Smooth muscle cell (in vitro differentiated cells): ENCODE measurements around the gene TAS2R60. TPM values are rescaled to one million over a fixed set of nuclear protein-coding genes. Genes with fewer than 3 reads are reported as not detected.
"Not testable (repeated sequence)": the region's sequence is repeated elsewhere in the genome, so short reads cannot be mapped to it uniquely, and the experiment has no call there.

Experiments
- DNase-seq: peaks from one replicate; lab custom pipeline; 2025; ENCODE audit not compliant: unreplicated experiment; lab: John Stamatoyannopoulos, UW
- H2AFZ ChIP-seq: fragments of 200-600 bp; sonication (generic); 2 replicates; pipeline ENCODE4 v1.6.0; 2016; ENCODE audit warnings: antibody characterized with exemption, low read depth, mild to moderate bottlenecking
- H3F3A ChIP-seq: fragments of 200-600 bp; sonication (generic); 2 replicates; pipeline ENCODE4 v1.6.0; 2017; ENCODE audit warnings: antibody characterized with exemption, low read depth
- H3K27ac ChIP-seq: fragments of 200-600 bp; sonication (generic); 2 replicates; pipeline ENCODE4 v1.5.1; 2016; ENCODE audit warnings: low read depth, mild to moderate bottlenecking
- H3K27me3 ChIP-seq: fragments of 200-600 bp; sonication (generic); 2 replicates; pipeline ENCODE4 v1.6.1; 2016; ENCODE audit warnings: low read depth, mild to moderate bottlenecking
- H3K36me3 ChIP-seq: fragments of 200-600 bp; sonication (generic); 2 replicates; pipeline ENCODE4 v1.5.1; 2016; ENCODE audit warnings: low read depth
- H3K4me1 ChIP-seq: fragments of 200-600 bp; sonication (generic); 2 replicates; pipeline ENCODE4 v1.5.1; 2016; ENCODE audit warnings: low read depth
- H3K4me2 ChIP-seq: fragments of 200-600 bp; sonication (generic); 2 replicates; pipeline ENCODE4 v1.6.0; 2016; ENCODE audit warnings: mild to moderate bottlenecking
- H3K4me3 ChIP-seq: fragments of 200-600 bp; sonication (generic); 2 replicates; pipeline ENCODE4 v1.5.1; 2016; ENCODE audit warnings: mild to moderate bottlenecking
- H3K79me2 ChIP-seq: fragments of 200-600 bp; sonication (generic); 2 replicates; pipeline ENCODE4 v1.6.0; 2016; ENCODE audit warnings: low read depth, mild to moderate bottlenecking
- H3K9ac ChIP-seq: fragments of 200-600 bp; sonication (generic); 2 replicates; pipeline ENCODE4 v1.6.0; 2016; ENCODE audit warnings: low read depth
- H3K9me3 ChIP-seq: fragments of 200-600 bp; sonication (generic); replicated peaks from 2 replicates; pipeline ENCODE4 v1.5.1; 2016; ENCODE audit warnings: low read depth
- H4K20me1 ChIP-seq: fragments of 200-600 bp; sonication (generic); 2 replicates; pipeline ENCODE4 v1.6.0; 2016; ENCODE audit warnings: low read depth
- WGBS: methylation state at CpG from one replicate; pipeline ENCODE4 v1.1.7; 2016; ENCODE audit warnings: low lambda C conversion rate; 5-methylcytosine and 5-hydroxymethylcytosine counted together
- polyA plus RNA-seq: library from polyadenylated mRNA; unstranded; fragments of >200 nt; fragmentation: Nextera tagmentation; extraction: Ambion mirVana; gene quantifications from 2 replicates; pipeline ENCODE4 v1.2.1, GENCODE V29; 2016
- total RNA-seq: library from RNA; depleted of rRNA; stranded (reverse); fragments of >200 nt; gene quantifications from 2 replicates; pipeline ENCODE4 v1.2.3, GENCODE V29; 2014
- TF ChIP-seq, protein P1 (sequence below): fragments of 200-600 bp; sonication (generic); IDR thresholded peaks from 2 replicates; pipeline ENCODE4 v1.5.1; 2017; ENCODE audit warnings: borderline replicate concordance, mild to moderate bottlenecking, antibody characterized with exemption; ENCODE audit not compliant: insufficient read depth, poor library complexity, severe bottlenecking

The TAS2R60 gene
- total and polyA plus RNA-seq, 2 experiments from 2014 or later: not detected

- H3K79me2 ChIP-seq: no peaks in the 10 kb centered on the region
- TF ChIP-seq, protein P1, sequence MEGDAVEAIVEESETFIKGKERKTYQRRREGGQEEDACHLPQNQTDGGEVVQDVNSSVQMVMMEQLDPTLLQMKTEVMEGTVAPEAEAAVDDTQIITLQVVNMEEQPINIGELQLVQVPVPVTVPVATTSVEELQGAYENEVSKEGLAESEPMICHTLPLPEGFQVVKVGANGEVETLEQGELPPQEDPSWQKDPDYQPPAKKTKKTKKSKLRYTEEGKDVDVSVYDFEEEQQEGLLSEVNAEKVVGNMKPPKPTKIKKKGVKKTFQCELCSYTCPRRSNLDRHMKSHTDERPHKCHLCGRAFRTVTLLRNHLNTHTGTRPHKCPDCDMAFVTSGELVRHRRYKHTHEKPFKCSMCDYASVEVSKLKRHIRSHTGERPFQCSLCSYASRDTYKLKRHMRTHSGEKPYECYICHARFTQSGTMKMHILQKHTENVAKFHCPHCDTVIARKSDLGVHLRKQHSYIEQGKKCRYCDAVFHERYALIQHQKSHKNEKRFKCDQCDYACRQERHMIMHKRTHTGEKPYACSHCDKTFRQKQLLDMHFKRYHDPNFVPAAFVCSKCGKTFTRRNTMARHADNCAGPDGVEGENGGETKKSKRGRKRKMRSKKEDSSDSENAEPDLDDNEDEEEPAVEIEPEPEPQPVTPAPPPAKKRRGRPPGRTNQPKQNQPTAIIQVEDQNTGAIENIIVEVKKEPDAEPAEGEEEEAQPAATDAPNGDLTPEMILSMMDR: no peak
- no peak overlapping the region for H3K9ac ChIP-seq
- H4K20me1 ChIP-seq: no peaks in the 10 kb centered on the region
- H3K36me3 ChIP-seq: no peaks in the 10 kb centered on the region
- 98% methylated on average over 12 of the region's 12 CpGs for WGBS
- H3K27me3 ChIP-seq: no peaks in the 10 kb centered on the region
- H3K4me3 ChIP-seq: no peak overlapping the region
- no peaks in the 10 kb centered on the region for H3K4me1 ChIP-seq
- H2AFZ ChIP-seq: no peak overlapping the region
- H3K4me2 ChIP-seq: no peak overlapping the region
- H3K9me3 ChIP-seq: no peaks in the 10 kb centered on the region
- H3K27ac ChIP-seq: no peak overlapping the region
- no peaks in the 10 kb centered on the region for H3F3A ChIP-seq
- no peak for DNase-seq
These were observed 42.0 kb upstream of the TAS2R60 start for GRCh38 chr7:143401265-143401664.

DNA sequence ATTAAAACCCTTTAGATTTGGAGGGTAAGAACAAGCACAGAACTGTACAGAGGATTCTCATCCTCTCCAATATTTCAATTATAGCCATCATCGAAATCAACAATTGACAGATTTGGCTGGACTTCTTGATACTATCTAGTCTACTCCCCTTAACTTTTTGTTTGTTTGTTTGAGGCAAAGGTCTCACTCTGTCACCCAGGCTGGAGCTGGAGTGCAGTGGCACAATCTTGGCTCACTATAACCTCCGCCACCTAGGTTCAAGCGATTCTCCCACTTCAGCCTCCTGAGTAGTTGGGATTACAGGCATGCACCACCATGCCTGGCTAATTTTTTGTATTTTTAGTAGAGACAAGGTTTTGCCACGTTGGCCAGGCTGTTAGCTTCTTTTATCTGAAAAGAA, 41.0 kb upstream of the TAS2R60 start:
- not testable (repeated sequence) for H3K79me2 ChIP-seq, H3K4me3 ChIP-seq, H3K27ac ChIP-seq, DNase-seq, H4K20me1 ChIP-seq, H3K4me2 ChIP-seq, H3K4me1 ChIP-seq, H3K27me3 ChIP-seq, H3F3A ChIP-seq, H3K36me3 ChIP-seq, H3K9ac ChIP-seq, H2AFZ ChIP-seq, H3K9me3 ChIP-seq
- WGBS: 97% methylated on average over 4 of the region's 4 CpGs

- Histone ChIP-seq H3K9ac (no peak overlapping the region), H3K79me2 (no peaks in the 10 kb centered on the region), H3K36me3 (no peaks in the 10 kb centered on the region), H2AFZ (no peak overlapping the region), H4K20me1 (no peaks in the 10 kb centered on the region), H3K4me2 (no peak overlapping the region), H3K27me3 (no peaks in the 10 kb centered on the region), H3K4me3 (no peak overlapping the region), H3F3A (peaks cover 3% of the 10 kb centered on the region), H3K4me1 (peaks cover 14% of the 10 kb centered on the region), H3K9me3 (no peaks in the 10 kb centered on the region), H3K27ac (no peak overlapping the region)
- TF ChIP-seq, protein P1: no peak
- DNase-seq: no peak
- WGBS: 34% methylated on average over 9 of the region's 9 CpGs
These were observed 37.9 kb upstream of the TAS2R60 start for GRCh38 chr7:143405173-143406001.

GRCh38 chr7:143406002-143406357, 37.3 kb upstream of the TAS2R60 start:
- Histone ChIP-seq H2AFZ (no peak overlapping the region), H3K79me2 (no peaks in the 10 kb centered on the region), H3K27me3 (no peaks in the 10 kb centered on the region), H3K27ac (no peak overlapping the region), H3K4me1 (peaks cover 20% of the 10 kb centered on the region), H3K36me3 (no peaks in the 10 kb centered on the region), H4K20me1 (no peaks in the 10 kb centered on the region), H3F3A (peaks cover 3% of the 10 kb centered on the region), H3K4me2 (no peak overlapping the region), H3K4me3 (no peak overlapping the region), H3K9me3 (no peaks in the 10 kb centered on the region), H3K9ac (no peak overlapping the region)
- WGBS: 55% methylated on average over 3 of the region's 3 CpGs
- TF ChIP-seq, protein P1: no peak
- DNase-seq: no peak
